Measurements from ENCODE around the gene ALDH1A1. TPM values are rescaled to one million over a fixed set of nuclear protein-coding genes. Genes with fewer than 3 reads are reported as not detected.
"Not testable (repeated sequence)": the region's sequence is repeated elsewhere in the genome, so short reads cannot be mapped to it uniquely, and the experiment has no call there.

ALDH1A1 gene
- total RNA-seq, 1 experiment from 2014 or later, result 936 TPM

DNA sequence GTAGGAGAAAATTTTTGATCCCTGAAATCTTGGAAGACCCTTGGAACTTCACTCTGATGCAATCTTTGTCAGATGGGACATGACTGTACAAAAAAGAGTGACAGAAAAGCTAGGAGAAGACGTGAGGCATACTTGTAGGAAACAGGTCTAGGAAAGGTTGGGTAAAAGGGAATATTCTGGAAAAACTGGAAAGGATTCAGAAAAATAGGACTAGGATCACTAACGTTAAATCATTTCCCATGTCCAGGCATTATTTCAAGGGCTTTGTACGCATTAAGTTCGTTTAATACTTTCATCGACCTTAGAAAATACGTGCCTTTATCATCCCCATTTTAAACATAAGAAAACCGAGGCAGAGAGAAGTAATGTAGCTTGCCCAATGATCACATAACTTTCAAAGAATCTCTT, 2.9 kb downstream of the ALDH1A1 start:
- in situ Hi-C loops (cut with HindIII; ENCODE audit: low pct_unique_long_range_greater_than_20kb, low sequenced_read_pairs), result loop anchor here (25.0 kb wide), 1 partner anchor 88 kb away; no protein-coding TSS in a partner anchor
- DNase-seq (ENCODE audit: low read depth), result peak; percentile 53

DNA sequence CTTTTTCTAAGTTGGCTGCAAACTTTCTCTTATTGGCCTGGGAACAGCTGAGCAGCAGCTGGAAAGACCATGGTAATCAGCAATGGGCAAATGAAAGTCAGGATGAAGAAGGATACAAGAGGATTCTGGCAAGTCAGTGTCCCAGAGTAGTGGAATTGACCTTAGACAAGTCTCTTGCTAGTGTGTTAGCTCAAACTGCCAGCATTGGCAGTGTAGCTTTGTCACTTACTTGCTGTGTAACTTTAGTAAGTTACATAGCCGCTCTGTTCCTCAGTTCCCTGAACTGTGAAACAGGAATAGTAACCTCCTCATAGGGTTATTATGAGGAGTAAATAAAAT, 3.6 kb downstream of the ALDH1A1 start:
- DNase-seq (ENCODE audit: low read depth), result peak; percentile 40
- in situ Hi-C loops (cut with HindIII; ENCODE audit: low pct_unique_long_range_greater_than_20kb, low sequenced_read_pairs), result no loop called here

DNA sequence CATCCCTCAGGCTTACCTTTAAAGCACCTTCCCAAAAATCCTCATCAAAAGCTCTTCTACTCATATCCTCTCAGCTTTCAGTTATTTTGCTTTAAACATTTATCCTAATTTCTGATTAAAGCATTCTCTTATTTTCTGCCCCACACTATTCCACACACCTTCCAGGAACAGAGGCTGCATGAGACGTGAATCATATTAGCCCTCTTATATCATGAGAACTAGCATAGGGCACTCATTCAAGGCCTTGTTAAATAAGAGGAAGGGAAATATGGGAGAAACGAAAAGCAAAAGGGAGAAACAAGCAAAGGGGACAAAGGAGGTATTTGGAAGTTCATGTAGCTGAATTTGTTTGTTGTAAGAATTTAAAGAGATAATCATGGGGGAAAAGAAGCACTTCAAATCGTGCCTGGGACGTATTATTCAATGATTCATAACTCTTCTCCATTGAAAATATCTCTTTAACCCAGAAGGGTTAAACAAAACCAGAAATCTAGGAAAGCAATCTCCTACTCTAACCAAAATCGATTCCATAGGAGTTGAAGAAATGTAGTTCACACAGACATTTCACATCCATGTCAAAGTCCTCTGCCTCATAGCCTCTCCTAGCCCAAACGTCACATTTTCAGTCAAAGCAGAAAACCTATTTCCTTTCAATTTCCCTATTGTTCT, 4.1 kb downstream of the ALDH1A1 start:
- DNase-seq (ENCODE audit: low read depth), result no peak
- in situ Hi-C loops (cut with HindIII; ENCODE audit: low pct_unique_long_range_greater_than_20kb, low sequenced_read_pairs), result no loop called here

DNA sequence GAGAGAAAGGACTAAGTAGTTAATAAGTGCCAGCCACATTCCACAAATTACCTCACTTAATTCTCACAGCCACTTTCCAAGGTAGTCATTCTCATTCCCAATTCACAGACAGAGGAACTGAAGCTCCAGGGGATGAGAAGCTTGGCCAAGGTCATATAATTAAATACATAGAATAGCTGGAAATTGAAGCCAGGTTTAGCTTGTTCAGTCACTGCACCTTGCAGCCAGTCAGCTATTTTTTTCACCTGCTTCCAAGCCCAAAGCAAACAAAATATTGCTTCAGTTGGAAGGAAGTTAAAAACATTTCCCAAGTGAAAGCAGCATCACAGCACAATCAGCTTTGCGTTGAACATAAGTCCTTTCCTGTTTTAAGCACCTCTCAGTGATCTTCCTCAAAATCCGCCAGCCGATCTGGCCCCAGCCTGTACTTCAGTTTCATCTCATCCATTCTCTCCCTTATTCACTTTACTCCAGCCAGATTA, 4.8 kb downstream of the ALDH1A1 start:
- in situ Hi-C loops (cut with HindIII; ENCODE audit: low pct_unique_long_range_greater_than_20kb, low sequenced_read_pairs), result no loop called here
- DNase-seq (ENCODE audit: low read depth), result peak; percentile 70

DNA sequence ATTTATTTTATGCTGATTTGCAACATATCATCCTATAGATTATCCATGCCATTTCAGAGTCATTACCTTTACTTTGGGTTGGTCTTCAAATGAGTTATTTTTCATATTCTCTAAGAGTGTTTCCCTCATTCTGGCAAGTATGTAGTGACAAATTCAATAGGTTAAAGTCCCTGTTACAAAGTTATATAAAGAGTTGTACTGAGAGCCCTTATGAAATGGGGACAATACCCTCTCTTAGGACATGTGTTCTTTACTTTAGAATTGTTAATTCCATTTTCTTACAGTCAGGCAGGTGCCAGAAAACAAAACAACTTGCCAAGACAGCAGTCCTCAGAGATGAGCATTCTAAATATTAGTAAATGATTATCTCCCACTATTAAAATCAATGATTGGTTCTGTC, 6.0 kb downstream of the ALDH1A1 start:
- in situ Hi-C loops (cut with HindIII; ENCODE audit: low pct_unique_long_range_greater_than_20kb, low sequenced_read_pairs), result no loop called here
- DNase-seq (ENCODE audit: low read depth), result no peak

DNA sequence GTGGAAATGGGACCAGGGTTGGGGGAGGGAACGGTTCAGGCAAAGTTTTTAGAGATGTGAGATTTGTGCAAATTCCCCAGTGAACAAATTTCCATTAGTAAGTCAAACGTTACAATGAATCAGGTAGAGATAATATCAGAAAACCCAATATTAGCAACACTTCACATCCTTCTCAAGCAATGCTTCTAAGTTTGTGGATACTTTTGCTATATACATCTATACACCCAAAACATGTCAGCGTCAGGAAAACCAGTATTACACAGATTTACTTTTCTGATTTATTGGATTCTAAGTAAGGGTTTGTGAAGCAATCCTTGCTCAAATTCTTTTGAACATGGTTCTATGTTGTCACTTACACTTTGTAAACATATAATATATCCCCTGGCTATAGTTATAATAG, 6.5 kb downstream of the ALDH1A1 start:
- in situ Hi-C loops (cut with HindIII; ENCODE audit: low pct_unique_long_range_greater_than_20kb, low sequenced_read_pairs), result no loop called here
- no peak for DNase-seq (ENCODE audit: low read depth)

DNA sequence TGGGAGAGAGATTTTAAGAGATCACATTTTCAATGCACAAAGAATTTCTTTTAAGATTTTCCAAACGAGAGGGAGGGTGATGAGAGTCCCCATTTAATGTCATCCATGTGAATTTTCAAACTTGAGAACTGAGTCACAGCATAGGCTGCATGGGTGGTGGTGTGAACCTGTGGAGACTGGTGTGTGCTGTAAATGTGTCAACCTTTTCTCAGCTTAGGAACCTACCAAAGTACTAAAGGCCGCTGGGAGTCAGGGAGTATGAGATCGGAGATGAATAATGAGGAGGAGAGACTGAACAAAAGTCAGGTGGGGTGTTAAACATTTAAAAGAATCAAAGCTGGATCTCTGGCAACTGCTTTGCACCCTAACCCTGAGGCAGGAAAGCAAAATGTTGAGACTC, 7.5 kb downstream of the ALDH1A1 start:
- in situ Hi-C loops (cut with HindIII; ENCODE audit: low pct_unique_long_range_greater_than_20kb, low sequenced_read_pairs), result no loop called here
- DNase-seq (ENCODE audit: low read depth), result no peak

DNA sequence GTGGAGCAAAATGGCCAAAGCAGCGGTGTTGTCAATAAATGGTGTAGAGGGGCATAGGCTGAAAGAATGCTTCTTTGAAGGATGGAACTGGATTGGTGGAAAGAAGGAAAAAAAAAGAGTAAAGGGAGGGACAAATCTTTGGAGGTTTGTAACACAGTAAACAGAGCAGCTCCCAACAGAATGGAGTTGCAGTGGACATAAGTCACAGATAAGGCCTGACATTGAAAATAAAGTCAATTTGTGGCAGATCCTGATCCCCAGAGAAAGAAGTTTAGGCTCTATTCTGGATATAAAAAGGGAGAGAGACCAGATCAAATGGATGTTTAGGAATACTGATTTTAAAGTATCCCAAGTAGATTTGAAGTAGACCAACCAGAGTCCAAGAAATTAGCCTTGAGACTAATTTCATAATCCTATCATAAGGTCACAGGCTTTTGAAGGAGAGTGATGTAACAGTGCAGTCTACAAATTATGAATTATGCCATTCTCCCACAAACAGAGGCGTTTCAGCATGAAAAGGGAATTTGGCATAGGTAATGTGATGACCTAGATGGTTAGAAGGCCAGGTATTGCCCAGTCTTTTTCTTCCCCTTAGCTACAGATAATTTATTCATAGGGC, 8.9 kb downstream of the ALDH1A1 start:
- DNase-seq (ENCODE audit: low read depth), result no peak
- in situ Hi-C loops (cut with HindIII; ENCODE audit: low pct_unique_long_range_greater_than_20kb, low sequenced_read_pairs), result no loop called here

DNA sequence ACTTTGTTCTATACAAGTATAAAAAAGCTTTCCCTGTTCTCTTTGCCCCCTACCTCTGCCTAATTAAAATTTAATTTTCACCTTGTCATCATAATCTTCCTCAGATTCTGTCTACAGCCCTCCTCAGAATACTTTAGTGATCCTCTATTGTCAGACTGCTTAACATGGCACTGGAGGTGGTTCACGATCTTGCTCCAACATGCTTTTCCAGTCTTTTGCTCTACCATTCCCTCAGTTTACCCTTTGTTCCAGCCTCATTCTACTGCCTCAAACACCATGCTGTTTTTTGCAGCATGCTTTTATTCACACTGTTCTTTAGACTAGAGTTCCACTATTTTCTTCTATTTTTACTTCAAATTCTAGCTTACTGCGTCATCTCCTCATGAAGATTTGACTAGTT, 10.4 kb downstream of the ALDH1A1 start:
- in situ Hi-C loops (cut with HindIII; ENCODE audit: low pct_unique_long_range_greater_than_20kb, low sequenced_read_pairs), result no loop called here
- no peak for DNase-seq (ENCODE audit: low read depth)

DNA sequence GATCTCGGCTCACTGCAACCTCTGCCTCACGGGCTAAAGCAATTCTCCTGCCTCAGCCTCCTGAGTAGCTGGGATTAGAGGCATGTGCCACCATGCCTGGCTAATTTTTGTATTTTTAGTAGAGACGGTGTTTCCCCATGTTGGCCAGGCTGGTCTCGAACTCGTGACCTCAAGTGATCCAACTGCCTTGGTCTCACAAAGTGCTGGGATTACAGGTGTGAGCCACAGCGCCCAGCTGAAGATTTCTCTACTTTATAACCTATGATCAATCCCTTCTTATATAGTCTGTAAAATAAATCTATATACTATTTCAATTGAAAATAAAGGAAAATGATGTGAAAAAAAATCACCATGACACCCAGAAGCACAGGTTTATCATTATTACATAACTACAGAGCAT, 13.3 kb downstream of the ALDH1A1 start:
- in situ Hi-C loops (cut with HindIII; ENCODE audit: low pct_unique_long_range_greater_than_20kb, low sequenced_read_pairs); DNase-seq (ENCODE audit: low read depth): not testable (repeated sequence)

DNA sequence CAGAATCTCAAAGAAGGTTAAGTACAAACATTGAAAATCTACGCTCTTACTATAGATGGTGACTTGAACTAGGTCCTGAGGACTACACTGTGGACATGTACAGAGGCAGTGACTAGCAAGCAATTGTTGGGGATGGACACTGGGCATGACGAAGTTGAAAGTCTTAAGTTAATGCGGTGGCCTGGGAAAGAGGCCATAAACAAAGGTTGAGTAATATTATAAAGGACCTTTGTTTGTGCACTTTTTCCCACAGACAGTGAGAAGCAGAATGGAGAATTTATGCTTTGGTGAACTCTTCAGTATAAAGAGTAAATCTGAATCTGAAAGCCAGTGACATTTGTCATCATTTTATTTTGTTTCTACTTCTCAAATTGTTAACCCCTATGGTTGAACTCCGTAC, 15.3 kb downstream of the ALDH1A1 start:
- peak; percentile 45 for DNase-seq (ENCODE audit: low read depth)

DNA sequence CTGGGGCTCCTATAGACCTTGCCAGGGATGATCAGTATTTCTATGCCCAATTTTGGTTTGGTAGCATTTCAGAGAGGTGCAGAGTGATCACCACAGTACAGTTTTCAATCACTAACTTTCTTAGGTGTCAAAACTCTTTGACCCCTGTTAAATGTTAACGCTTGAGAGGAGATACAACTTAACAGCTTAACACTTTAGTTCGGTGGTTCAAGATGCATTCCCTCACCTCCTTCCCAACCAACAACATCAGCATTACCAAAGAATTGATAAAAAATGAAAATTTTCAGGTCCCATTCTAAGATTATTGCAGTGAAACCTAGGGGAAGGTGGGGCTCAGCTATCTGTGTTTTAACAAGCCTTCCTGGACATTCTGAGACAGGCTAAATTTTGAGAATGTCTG, 16.2 kb downstream of the ALDH1A1 start:
- in situ Hi-C loops (cut with HindIII; ENCODE audit: low pct_unique_long_range_greater_than_20kb, low sequenced_read_pairs), result no loop called here
- no peak for DNase-seq (ENCODE audit: low read depth)

More for the DNA sequence above, 15.3 kb downstream of the ALDH1A1 start:
- in situ Hi-C loops (cut with HindIII; ENCODE audit: low pct_unique_long_range_greater_than_20kb, low sequenced_read_pairs), result no loop called here

DNA sequence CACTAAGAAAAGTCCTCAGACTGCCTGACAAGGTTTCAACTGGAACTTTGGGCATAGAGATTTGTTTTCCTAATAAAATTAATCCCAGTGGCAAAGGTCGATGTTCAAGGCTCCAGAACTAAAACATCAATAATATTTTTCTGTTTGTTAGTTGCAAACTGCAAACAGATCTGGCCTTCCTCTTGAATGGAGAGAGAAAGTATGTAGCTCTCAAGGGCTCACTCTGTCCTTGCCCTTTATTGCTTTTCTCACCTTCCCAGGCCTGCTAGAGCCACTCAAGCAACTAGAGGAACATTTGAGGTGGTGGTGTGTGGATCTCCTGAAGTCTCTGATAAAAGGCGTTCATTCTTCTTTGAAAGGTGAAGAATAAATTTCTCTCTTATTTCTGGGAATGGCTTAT, 16.6 kb downstream of the ALDH1A1 start:
- in situ Hi-C loops (cut with HindIII; ENCODE audit: low pct_unique_long_range_greater_than_20kb, low sequenced_read_pairs), result no loop called here
- no peak for DNase-seq (ENCODE audit: low read depth)

DNA sequence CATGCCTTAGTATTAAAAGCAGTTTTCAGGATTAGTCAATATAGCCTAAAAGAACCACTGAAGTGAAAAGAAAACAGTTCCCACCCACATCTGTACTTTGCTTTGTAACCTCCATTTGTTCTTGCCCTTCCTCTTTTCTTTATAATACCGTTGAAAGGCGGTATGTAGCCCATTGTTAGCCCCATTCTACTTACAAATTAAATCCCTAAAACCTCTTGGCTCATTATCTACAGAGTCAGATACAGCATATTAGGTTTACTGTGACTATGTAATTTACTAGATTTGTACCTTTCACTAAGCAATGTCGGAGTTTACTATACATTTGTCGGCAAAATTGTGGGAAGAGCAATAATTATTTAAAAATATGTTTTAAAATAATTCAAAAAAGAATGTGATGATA, 17.3 kb downstream of the ALDH1A1 start:
- in situ Hi-C loops (cut with HindIII; ENCODE audit: low pct_unique_long_range_greater_than_20kb, low sequenced_read_pairs), result no loop called here
- DNase-seq (ENCODE audit: low read depth), result no peak

DNA sequence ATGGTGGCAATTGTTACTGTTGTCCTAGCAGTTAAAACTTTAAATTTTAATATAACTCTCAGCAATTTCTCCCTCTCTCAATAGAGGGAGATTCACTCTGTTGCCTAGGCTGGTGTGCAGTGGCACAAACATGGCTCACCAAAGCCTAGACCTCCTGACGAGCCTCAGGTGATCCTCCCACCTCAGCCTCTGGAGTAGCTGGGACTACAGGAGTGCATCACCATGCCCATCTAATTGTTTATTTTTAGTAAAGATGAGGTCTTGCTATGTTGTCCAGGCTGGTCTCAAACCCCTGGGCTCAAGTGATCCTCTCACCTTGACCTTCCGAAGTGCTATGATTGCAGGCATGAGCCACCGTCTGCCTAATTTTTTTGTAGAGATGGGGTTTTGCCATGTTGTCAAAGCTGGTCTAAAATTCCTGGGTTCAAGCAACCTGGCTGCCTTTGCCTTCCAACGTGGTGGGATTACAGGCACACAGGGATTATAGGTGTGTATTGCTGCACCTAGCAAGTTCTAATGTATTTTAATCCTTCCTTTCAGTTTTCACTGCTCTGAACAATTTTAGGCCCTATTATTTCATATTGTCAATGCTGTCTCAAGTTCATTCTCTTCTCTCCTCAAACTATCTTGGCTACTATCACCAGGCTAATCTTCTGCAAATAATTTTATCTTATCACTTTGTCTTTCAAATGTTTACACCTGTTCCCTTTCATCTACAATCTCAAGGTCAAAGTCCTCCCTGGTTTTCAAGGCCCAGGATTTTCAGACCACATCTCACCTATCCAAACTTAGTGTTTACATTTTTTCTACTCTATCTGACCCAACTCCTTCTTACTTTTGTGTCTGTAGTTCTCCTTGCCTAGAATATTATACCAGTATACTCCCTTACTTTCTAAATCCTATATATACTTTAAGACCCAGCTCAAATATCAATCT, 18.9 kb downstream of the ALDH1A1 start:
- in situ Hi-C loops (cut with HindIII; ENCODE audit: low pct_unique_long_range_greater_than_20kb, low sequenced_read_pairs), result no loop called here
- no peak for DNase-seq (ENCODE audit: low read depth)

DNA sequence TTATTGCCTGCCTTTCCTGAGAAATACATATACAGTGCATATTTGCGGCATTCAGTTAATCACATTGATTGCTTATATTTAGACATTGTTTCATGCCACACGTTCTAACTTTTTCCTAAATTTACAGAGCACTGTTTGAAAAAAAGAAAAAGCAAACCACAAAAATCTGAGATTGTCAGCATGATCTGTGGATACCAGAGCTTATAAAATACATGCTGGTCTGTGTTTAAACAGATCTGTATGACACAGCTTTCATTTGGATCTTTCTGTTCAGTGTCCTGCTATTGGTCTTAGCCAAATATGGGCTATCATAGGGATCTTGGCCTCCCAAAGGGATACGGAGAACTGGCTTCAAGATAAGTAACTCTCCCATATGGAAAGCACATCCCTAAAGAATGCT, 20.2 kb downstream of the ALDH1A1 start:
- in situ Hi-C loops (cut with HindIII; ENCODE audit: low pct_unique_long_range_greater_than_20kb, low sequenced_read_pairs), result no loop called here
- DNase-seq (ENCODE audit: low read depth), result no peak

DNA sequence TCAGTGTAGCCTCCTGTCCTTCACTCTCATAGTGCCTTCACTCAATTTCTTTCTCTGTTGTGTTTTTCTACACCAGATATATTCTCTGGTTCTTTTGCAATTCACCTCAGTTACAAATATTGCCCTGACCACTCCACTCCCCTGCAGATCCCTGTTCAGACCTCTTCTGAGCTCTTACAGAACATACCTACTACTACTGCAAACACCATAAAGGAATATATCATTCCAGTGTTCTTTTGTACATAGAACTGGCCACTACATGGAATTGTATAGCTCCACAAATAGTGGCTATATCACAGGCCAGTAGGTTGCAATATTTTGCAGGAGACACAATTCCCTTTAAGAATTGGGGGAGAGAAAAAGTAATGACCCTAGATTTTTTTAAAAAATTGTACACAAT, 21.0 kb downstream of the ALDH1A1 start:
- in situ Hi-C loops (cut with HindIII; ENCODE audit: low pct_unique_long_range_greater_than_20kb, low sequenced_read_pairs), result no loop called here

DNA sequence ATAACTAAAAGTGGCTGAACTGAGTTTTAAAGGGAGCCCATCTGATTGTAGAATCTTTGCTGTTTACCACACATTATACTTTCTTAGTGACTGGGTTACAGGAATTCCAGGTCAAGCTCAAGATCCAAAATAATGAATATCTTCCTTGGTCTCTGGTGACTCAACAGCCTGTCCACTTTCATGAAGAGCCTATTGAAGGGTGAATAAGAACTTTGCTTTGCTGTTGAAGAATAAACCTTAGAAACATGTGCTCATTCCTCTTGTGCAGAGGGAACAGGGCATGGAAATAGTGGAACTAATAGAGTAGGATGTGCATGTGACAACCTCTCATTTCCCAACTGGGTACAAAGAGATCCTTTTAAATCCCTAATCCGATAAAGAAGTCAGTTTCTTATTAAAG, 21.4 kb downstream of the ALDH1A1 start:
- in situ Hi-C loops (cut with HindIII; ENCODE audit: low pct_unique_long_range_greater_than_20kb, low sequenced_read_pairs), result no loop called here
- peak; percentile 77 for DNase-seq (ENCODE audit: low read depth)

More for the DNA sequence above, 21.0 kb downstream of the ALDH1A1 start:
- no peak for DNase-seq (ENCODE audit: low read depth)

DNA sequence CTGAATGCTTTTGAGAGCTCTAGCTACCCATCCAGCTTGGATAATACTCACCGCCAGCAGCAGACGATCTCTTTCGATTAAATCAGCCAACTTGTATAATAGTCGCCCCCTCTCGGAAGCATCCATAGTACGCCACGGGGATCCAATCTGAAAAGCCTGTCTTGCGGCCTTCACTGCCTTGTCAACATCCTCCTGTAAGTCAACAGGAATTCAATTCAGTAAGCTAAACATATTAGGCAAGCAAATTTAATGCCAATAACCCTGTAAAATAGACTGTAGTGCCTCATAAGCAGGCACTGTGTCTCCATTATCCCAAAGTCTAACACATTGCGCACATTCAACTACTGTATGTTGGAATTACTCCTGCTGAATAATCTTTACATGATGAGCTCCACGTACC, 22.0 kb downstream of the ALDH1A1 start:
- in situ Hi-C loops (cut with HindIII; ENCODE audit: low pct_unique_long_range_greater_than_20kb, low sequenced_read_pairs), result no loop called here
- no peak for DNase-seq (ENCODE audit: low read depth)

Measured in Caki2 (cell line).